Endodermal cell (in vitro differentiated cells): Measurements from ENCODE around the gene ATP5F1A. TPM values are rescaled to one million over a fixed set of nuclear protein-coding genes. Genes with fewer than 3 reads are reported as not detected.
A peak's percentile ranks its signal among the peaks of the same experiment; 100 is the strongest.

Experiments
- DNase-seq: peaks from one replicate; pipeline ENCODE4 v3.0.0-alpha.2; 2017
- H3K27ac ChIP-seq: 2 replicates; pipeline ENCODE4 v1.5.1; 2013; ENCODE audit warnings: mild to moderate bottlenecking, low read depth, low read length, moderate library complexity
- H3K27me3 ChIP-seq: 2 replicates; pipeline ENCODE4 v1.6.1; 2013; ENCODE audit warnings: mild to moderate bottlenecking, low read length, moderate library complexity; ENCODE audit not compliant: insufficient read depth, control insufficient read depth, poor library complexity, severe bottlenecking
- H3K36me3 ChIP-seq: 2 replicates; pipeline ENCODE4 v1.7.0; 2013; ENCODE audit warnings: mild to moderate bottlenecking, low read length, moderate library complexity; ENCODE audit not compliant: control insufficient read depth, insufficient read depth
- H3K4me1 ChIP-seq: one replicate; pipeline ENCODE4 v1.7.0; 2013; ENCODE audit warnings: low read length; ENCODE audit not compliant: control insufficient read depth, insufficient read depth
- H3K4me3 ChIP-seq: 2 replicates; pipeline ENCODE4 v1.5.1; 2013; ENCODE audit warnings: mild to moderate bottlenecking, low read length, moderate library complexity
- H3K9ac ChIP-seq: 2 replicates; pipeline ENCODE4 v1.6.1; 2013; ENCODE audit warnings: mild to moderate bottlenecking, low read length, moderate library complexity; ENCODE audit not compliant: poor library complexity, severe bottlenecking; ENCODE audit errors: extremely low read depth
- H3K9me3 ChIP-seq: 2 replicates; pipeline ENCODE4 v1.6.1; 2013; ENCODE audit warnings: mild to moderate bottlenecking, low read length, moderate library complexity; ENCODE audit not compliant: control insufficient read depth
- H3K27ac Mint-ChIP-seq: 2 replicates; pipeline ENCODE4 v1.8.0; 2020; ENCODE audit warnings: mixed read lengths
- H3K27me3 Mint-ChIP-seq: 2 replicates; pipeline ENCODE4 v1.8.0; 2021; ENCODE audit warnings: mild to moderate bottlenecking, mixed read lengths; ENCODE audit not compliant: insufficient read depth
- H3K36me3 Mint-ChIP-seq: 2 replicates; pipeline ENCODE4 v1.8.0; 2020; ENCODE audit warnings: low read depth, mixed read lengths
- H3K4me1 Mint-ChIP-seq: 2 replicates; pipeline ENCODE4 v1.8.0; 2020; ENCODE audit warnings: mixed read lengths
- H3K4me3 Mint-ChIP-seq: 2 replicates; pipeline ENCODE4 v1.8.0; 2020; ENCODE audit warnings: mild to moderate bottlenecking, moderate library complexity, mixed read lengths
- H3K9me3 Mint-ChIP-seq: 2 replicates; pipeline ENCODE4 v1.8.0; 2020; ENCODE audit warnings: mild to moderate bottlenecking, mixed read lengths
- WGBS, 2 experiments: methylation state at CpG; one replicate each; pipeline versions ENCODE4 v1.1.5 to v1.1.7; 2013; ENCODE audit warnings: missing lambda C conversion rate in 2 of 2, mixed read lengths in 1 of 2; ENCODE audit not compliant: insufficient coverage in 1 of 2, insufficient read length in 1 of 2; 5-methylcytosine and 5-hydroxymethylcytosine counted together
- total RNA-seq, 2 donors: library from RNA; stranded (reverse); fragmentation: NEBNext Ultra II Directional in 1 of 2; extraction: Animal tissue kit (Norgen Biotek cat#: 25700) in 1 of 2; gene quantifications; 2 replicates in 1 of 2; 3 replicates in 1 of 2; pipeline ENCODE4 v1.2.1, GENCODE V29; 2021
- TF ChIP-seq, protein P1 (sequence below): fragments of 200-600 bp; sonication (generic); conservative IDR thresholded peaks from 2 replicates; pipeline ENCODE4 v1.5.0; 2021; ENCODE audit warnings: antibody characterized with exemption, mild to moderate bottlenecking

ATP5F1A gene
- total RNA-seq, 2 donors from 2014 or later, result 608 to 706 TPM

DNA sequence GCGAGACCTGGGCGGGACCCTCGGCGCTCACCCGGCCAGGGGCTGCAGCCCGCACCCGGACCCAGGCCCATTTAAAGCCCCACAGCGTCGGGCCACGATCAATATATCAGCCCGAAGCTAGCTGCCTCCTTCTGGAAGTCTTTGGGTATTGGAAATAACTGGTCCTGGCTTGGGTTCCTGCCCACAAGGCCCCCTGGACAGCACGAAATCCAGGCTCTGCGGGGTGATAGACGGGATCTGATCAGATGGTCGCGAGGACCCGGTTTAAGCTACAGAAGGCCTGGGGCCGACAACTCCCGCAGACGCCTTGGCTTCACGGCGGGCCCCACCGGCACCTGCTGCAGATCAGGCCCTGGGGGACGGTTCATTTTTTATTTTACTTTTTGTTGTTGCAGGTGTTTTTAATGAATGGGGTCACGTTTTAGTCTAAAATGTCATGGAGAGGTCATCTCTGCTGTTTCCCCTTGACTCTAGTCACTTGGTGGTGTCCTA is 25.7 kb downstream of the ATP5F1A start:
- Mint-ChIP-seq H3K9me3 (no peaks in the 10 kb centered on the region), H3K4me1 (peaks cover 11% of the 10 kb centered on the region), H3K4me3 (peak overlapping the region; percentile 61), H3K27me3 (peaks cover 26% of the 10 kb centered on the region), H3K36me3 (peaks cover 13% of the 10 kb centered on the region), H3K27ac (peak overlapping the region; percentile 35)
- TF ChIP-seq, protein P1, sequence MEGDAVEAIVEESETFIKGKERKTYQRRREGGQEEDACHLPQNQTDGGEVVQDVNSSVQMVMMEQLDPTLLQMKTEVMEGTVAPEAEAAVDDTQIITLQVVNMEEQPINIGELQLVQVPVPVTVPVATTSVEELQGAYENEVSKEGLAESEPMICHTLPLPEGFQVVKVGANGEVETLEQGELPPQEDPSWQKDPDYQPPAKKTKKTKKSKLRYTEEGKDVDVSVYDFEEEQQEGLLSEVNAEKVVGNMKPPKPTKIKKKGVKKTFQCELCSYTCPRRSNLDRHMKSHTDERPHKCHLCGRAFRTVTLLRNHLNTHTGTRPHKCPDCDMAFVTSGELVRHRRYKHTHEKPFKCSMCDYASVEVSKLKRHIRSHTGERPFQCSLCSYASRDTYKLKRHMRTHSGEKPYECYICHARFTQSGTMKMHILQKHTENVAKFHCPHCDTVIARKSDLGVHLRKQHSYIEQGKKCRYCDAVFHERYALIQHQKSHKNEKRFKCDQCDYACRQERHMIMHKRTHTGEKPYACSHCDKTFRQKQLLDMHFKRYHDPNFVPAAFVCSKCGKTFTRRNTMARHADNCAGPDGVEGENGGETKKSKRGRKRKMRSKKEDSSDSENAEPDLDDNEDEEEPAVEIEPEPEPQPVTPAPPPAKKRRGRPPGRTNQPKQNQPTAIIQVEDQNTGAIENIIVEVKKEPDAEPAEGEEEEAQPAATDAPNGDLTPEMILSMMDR, result peak; percentile 50
- Histone ChIP-seq H3K27ac (no peak overlapping the region), H3K9me3 (no peaks in the 10 kb centered on the region), H3K4me3 (peak overlapping the region; percentile 75), H3K36me3 (no peaks in the 10 kb centered on the region), H3K4me1 (peaks cover 8% of the 10 kb centered on the region), H3K9ac (peak overlapping the region; percentile 59), H3K27me3 (peaks cover 10% of the 10 kb centered on the region)
- WGBS, 2 experiments, result 23 to 26% methylated on average over 20 to 25 of the region's 25 CpGs
- no peak for DNase-seq

- Mint-ChIP-seq H3K36me3 (peaks cover 7% of the 10 kb centered on the region), H3K4me1 (peaks cover 11% of the 10 kb centered on the region), H3K27ac (peak within 1 kb of the TSS; percentile 35), H3K4me3 (peak within 1 kb of the TSS; percentile 61), H3K9me3 (no peaks in the 10 kb centered on the region), H3K27me3 (peaks cover 26% of the 10 kb centered on the region)
- peak within 1 kb of the TSS; percentile 75 for H3K4me3 ChIP-seq
- peaks cover 10% of the 10 kb centered on the region for H3K27me3 ChIP-seq
- no peaks in the 10 kb centered on the region for H3K9me3 ChIP-seq
- peaks cover 8% of the 10 kb centered on the region for H3K4me1 ChIP-seq
- peak; percentile 82 for DNase-seq
- TF ChIP-seq, protein P1, result no peak
- H3K27ac ChIP-seq, result no peak within 1 kb of the TSS
- H3K9ac ChIP-seq, result peak within 1 kb of the TSS; percentile 59
- 0 to 2% methylated on average over 31 to 75 of the region's 75 CpGs for WGBS, 2 experiments
- no peaks in the 10 kb centered on the region for H3K36me3 ChIP-seq
Measured at GRCh38 chr18:46071653-46072375, 26.3 kb downstream of the ATP5F1A start, which contains the start of gene PSTPIP2. Gene PSTPIP2 (minus strand): TSS chr18:46072260. CDS start chr18:46072188, 72 bp downstream.

- peak overlapping the region; percentile 59 for H3K9ac ChIP-seq
- Mint-ChIP-seq H3K4me1 (peaks cover 11% of the 10 kb centered on the region), H3K9me3 (no peaks in the 10 kb centered on the region), H3K36me3 (peaks cover 8% of the 10 kb centered on the region), H3K27me3 (peaks cover 26% of the 10 kb centered on the region), H3K4me3 (peak overlapping the region; percentile 61), H3K27ac (no peak overlapping the region)
- no peak overlapping the region for H3K27ac ChIP-seq
- H3K4me1 ChIP-seq, result peaks cover 8% of the 10 kb centered on the region
- TF ChIP-seq, protein P1, result no peak
- H3K4me3 ChIP-seq, result peak overlapping the region; percentile 75
- no peaks in the 10 kb centered on the region for H3K36me3 ChIP-seq
- no peak for DNase-seq
- no peaks in the 10 kb centered on the region for H3K9me3 ChIP-seq
- WGBS, 2 experiments, result 55 to 96% methylated on average over 4 to 13 of the region's 13 CpGs
- peaks cover 10% of the 10 kb centered on the region for H3K27me3 ChIP-seq
Measured at GRCh38 chr18:46070815-46071652, 27.1 kb downstream of the ATP5F1A start.
